NCI-H524 treated with DMSO at 0.1 percent for 48 hours (cell line): ENCODE results near the gene RNASET2.
A peak's percentile ranks its signal among the peaks of the same experiment; 100 is the strongest.

Source experiments
- DNase-seq: peaks from one replicate; lab custom pipeline; 2025; lab: John Stamatoyannopoulos, UW

The RNASET2 gene

DNA sequence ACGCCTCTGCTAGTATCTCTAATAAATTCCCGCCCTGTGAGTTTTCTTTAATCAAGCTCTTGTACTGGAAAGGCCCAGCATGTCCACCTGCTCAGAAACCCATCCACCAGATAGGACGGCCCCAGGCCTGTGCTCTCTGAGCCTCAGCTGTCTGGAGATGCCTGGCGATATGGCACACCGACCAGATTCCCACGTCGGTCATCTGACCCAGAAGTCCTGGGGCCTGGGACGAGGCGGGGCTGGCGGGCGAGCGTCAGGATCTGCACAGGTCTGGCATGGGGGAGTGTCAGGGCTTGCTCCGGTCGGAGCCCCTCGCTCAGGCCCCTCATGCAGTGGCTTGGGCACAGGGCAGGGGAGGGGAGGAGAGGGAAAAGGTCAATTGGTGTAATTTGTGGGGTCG, 10.2 kb downstream of the RNASET2 start:
- no peak for DNase-seq

DNA sequence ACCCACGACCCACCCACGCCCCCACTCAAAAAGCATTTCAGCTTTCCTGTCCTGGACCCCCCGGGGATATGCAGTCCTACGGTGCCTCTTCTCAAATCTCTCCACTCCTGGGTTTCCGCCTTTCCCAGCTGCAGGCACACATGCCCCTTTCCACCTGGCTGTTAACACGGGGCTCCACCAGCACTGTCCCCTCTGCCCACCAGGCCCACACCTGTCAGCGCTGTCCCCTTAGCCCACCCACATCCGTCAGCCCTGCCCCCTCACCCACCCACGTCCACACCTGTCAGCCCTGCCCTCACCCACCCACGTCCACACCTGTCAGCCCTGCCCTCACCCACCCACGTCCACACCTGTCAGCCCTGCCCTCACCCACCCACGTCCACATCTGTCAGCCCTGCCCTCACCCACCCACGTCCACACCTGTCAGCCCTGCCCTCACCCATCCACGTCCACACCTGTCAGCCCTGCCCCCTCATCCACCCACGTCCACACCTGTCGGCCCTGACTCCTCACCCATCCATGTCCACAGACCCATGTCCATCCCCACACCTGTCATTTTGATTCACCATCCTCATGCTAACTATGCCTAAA, 11.6 kb downstream of the RNASET2 start:
- DNase-seq: no peak

DNA sequence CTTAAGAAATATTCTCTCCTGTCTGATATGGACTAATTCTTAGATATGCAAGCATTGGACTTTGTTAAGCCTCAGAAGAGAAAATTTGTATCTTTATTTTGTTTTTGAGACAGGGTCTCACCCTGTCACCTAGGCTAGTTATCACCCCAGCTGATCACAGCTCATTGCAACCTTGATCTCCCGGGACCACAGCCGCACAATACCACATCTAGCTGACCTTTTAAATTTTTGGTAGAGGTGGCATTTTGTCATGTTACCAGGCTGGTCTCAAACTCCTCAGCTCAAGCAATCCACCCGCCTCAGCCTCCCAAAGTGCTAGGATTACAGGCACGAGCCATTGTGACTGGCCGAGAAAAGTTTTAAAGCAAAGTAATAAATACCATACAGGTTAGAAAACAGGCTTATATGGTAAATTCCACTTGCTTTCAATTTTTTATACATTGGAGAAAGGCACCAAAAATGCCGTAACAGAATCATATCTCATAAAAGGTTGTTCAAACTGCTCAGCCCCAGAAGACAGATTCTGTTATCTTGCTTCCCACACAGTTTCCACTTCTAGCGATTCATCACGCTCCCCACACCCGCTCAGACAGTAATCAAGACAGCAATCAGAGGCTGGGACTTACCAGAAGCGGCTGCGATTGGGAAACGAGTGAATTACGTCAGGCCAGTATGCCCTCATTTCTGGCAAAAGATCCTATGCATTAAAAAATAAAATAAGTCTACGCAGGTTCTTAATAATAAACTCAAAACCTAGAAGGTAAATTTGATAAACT, 13.8 kb downstream of the RNASET2 start:
- no peak for DNase-seq

DNA sequence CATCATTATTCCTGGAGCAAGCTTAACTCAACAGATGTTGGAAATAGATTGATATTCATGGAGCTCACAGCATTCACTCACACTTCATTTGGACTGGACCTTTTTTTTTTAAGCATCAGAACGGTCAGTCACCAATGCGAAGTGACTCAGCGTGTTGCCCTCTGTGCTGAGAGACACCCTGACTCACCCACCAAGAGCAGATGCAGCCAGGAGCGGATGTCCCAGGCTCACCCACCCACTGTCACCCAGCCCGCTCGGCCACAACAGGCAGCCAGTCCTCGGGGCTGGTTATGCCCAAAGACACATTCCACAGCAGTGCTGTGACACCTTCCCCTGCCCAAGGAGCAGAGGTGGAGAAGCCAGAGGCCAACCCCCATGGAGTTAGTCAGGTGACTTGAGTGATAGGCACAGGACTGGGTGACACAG, 15.7 kb downstream of the RNASET2 start:
- DNase-seq: no peak

DNA sequence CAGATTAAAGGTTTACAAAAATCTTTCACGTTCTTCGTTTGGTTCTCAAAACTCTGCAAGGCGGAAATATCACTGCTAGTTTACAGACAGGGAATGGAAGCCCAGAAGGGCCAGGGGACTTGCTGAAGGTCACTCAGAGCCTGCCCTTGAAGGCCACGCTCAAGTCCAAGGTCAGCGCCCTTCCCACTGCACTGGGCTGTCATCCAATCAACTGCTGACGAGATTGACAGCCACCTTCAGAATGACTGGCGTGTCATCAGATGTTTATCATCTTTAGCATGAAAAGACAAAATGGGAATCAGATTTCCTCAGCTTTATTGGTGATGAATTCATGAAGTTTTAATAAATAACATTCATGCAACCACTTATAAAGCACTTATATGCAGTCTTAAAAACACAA, 16.5 kb downstream of the RNASET2 start:
- no peak for DNase-seq

DNA sequence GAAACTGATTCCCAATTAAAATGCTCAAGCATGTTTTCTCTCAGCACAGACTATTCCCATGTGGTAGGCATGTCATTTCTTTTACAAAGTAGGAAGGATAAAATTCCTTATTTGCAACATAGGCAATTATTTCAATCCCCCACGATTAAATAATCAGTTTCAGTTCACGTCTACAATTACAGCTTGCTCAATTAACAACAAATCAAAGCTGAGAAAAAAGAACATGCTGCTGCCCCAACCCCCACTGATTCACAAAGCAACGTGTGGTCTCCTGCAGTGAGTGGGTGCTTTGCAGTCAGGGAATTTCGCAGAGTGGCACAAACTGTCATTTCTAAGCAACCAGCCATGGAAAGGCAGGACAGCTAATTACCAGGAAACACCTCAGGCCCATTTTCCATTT, 17.0 kb downstream of the RNASET2 start:
- DNase-seq: no peak

DNA sequence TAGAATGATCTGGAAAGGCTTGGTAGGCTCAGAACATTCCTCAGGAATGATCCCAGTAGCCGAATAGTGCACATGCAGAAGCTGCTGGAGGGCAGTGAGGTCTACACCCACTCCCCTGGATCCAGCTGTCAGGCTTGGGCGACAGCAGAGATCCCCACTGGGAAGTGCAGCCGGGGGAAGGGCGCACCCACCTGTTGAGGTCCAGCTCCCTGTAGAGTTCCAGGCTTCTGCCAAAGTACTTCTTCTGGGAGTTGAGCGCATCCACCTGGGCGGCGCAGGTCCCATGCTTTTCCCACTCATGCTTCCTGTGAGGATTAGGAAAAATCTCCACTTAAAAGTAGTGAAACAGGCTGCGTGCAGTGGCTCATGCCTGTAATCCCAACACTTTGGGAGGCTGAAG, 17.6 kb downstream of the RNASET2 start:
- no peak for DNase-seq

DNA sequence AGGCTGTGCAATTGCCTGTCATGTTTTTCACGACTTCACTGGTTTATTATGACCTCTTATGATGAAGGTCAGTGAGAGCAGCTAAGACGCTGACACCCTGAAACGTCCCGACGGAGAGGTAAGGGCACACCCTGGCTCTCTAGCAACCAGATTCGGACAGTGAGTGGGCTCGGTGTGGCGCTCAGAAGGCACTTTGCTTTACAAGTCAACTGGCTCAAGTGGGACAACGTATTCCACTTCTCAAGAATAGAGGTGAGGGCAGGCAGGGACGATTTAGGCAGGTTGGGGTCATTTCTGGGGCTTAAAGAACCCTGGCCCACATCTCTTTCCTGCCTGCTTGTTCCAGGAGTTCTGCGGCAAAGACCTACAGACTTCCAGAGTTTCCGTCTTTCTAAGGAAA, 18.2 kb downstream of the RNASET2 start:
- no peak for DNase-seq

DNA sequence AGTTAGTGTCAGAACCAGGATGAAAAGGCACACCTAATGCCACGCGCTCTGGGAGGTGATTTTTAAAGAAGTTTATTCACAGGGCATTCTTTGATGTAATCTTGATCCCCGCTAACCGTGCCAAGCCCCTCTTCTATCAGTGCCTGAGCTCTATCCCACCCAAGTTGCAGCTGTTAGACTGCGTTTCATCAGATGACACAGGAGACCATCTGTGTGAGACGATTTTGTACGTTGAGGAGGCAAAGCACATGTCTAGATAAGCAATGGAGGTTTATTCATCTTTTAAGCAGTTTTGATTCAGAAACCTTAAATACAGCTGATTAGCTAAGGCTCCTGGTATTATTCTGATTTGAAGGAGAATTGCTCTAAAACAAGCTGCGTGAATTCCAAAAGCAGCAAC, 18.6 kb downstream of the RNASET2 start:
- no peak for DNase-seq

DNA sequence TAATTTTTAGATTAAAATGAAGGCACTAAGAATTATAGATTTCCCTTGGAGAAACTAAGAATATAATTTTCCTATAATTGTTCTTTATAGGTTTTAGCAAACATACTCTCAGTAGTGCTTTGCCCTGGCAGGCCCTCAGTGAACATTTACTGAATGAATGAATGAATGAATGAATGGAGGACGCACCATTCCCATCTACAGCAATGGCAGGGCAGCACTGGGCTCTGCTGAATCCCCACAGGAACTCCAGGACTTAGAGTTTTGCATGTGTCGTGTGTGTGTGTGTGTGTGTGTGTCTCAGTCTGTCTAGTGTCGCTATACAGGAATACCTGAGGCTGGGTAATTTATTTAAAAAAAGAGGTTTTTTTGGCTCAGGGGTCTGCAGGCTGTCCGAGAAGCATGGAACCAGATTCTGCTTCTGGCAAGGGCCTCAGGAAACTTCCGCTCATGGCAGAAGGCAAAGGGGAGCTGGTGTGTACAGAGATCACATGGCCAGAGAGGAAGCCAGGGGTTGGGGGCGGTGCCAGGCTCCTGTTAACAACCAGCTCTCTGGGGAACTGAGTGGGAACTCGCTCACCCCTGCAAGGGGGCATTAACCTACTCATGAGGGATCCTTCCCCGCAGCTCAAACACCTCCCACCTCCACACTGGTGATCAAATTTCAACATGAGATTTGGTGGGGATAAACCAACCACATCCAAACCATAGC, 20.1 kb downstream of the RNASET2 start:
- DNase-seq: peak; percentile 10

DNA sequence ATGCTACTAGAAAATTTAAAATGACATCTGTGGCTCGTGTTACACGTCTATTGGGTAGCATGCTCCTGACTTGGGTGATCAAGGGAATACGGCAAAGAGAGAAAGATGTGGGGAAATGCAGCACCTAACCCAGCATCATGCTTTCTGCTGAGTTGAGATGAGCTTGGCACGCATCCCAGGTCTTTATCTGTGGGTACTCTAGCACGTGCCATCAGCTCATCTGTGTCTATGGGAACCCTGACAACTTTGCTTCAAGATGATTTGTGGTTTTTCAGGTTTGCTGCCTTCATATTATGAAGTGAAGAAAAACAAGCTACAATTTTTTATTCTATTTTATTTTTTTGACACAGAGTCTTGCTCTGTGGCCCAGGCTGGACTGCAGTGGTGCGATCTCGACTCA, 21.0 kb downstream of the RNASET2 start:
- no peak for DNase-seq

DNA sequence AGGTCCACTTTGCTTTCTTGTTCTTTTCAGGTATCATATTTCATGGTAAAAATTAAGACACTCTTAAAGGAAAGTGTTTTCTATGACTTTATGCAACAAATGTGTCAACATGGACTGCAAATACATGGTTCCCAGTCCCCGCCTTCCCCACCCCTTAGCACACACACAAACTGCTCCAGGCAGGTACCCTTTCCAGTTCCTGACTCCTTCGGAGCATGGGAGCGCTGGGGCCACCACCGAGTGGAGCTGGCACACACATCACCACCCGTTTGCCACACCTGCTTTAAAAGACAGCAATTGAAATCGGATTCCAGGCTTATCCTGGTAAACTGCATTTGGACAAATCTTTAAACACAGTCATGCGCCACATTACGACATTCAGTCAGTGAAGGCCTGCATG, 22.2 kb downstream of the RNASET2 start:
- DNase-seq: no peak

DNA sequence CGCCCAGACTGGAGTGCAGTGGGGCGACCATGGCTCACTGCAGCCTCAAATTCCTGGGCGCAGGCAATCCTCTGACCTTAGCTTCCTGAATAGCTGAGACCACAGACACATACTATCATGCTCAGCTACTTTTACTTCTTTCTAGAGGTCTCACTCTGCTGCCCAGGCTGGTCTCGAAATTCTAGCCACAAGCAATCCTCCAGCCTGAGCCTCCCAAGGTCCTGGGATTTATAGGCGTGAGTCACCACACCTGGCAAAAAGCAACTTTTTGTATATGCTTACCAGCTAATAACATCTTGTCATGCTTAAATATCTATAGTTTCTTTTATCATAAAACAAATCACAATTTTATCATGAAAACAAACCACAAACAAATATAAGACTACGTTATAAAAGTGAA, 23.0 kb downstream of the RNASET2 start:
- no peak for DNase-seq

DNA sequence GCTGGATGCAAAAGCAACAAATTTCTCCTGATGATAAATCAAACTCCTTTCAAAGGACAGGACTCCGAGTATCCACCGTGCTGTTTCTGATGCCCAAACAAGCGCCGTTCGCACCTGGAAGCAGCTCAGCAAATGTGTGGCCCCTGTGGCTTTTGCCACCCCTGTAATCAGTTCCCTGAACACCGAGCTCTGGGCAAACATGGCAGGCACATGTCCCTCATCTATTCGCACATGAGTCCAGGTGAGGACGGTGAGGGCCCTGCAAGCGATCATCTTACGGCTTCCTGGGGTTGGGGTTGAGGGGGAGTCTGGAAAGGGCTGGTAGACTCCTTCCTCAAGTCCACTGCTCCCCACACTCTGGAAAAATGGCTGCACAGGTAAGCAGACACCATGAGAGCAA, 23.7 kb downstream of the RNASET2 start:
- DNase-seq: no peak

DNA sequence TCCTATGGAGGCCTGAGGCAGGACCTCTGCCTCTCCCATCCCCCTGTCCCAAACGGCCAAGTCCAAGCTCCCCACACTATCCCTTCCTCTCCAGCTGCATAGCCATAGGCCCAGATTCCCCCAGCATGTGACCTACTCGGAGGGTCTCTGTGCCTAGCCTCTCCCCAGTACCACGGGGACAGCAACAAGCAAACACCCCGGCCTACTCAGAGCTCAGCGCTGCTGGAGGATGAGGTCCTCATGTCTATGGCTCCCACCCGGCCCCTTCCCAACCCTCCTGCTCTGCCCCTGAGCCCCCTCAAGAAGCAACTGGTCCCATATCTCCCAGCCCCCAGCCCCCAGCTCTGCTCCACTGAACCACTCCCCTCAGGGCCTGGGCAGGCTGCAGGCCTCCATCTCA, 24.2 kb downstream of the RNASET2 start:
- DNase-seq: no peak

DNA sequence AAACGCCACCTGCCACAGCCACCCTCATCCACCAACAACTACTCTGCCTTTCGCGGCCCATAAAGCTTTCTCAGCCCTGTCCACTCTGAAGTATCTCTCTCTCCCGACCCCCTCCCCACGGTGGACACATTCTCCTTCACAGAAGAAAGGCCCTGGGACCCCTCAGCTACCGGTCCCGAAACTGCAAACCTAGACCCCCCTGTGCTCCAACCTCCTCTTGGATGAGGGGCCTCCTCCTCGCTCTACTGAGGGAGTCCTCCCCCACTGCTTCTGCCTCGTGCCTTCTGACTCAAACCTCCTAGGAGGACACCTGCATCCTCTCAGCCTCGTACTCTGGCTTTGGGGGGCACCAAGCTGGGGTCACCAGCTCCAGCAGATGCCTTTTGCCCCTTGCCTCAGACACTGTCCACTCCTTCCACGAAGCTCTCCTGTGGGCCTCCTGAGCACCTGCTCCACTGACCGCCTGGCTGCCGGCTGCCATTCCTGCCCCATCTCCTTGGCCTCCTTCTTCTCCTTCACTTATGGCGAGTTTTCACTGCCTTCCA, 24.9 kb downstream of the RNASET2 start:
- DNase-seq: no peak

DNA sequence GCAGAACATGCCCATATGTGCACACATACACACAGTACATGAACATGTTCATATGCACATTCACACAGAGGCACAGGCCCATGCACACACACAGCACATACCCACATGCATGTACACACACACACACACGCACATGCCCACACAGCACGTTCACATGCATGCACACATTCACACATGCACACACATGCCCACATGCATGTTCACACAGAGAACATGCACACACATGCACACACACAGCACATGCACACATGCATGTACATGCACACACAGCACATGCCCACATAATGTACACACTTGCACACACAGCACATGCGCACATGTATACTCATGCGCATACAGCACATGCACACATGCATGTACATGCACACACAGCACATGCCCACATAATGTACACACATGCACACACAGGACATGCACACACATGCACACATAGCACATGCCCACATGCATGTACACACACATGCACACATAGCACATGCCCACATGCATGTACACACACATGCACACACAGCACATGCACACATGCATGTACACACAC, 25.9 kb downstream of the RNASET2 start:
- no peak for DNase-seq

DNA sequence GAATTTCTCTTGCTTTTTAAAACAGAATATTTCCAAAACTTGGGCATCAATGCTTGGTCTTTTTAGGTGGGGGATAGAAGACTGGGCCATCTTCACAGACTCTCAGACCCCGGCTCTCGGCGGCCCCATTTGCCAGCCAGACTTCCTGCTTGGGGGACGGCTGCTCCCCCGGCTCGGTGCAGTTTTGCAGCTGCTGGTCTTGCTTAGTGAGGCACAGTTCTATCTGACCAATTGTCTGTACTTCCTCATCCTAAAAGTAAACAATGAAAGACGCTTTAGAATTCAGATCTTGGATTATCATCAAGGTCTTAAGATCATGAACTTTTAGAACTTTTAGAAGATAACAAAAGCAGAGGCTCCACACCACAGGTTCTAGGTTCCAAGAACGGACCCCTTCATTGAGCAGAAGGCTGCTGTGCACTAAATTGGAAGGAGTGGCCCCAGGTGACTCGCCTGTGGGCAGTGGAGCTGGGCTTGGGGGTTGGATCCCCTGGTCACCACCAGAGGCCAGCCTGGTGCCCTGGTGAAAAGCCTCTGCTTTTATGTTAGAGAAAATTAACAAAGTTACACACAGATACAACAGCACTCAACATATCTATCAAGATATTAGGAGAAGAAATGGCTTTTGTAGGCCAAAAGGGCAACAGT, 26.7 kb downstream of the RNASET2 start:
- no peak for DNase-seq

DNA sequence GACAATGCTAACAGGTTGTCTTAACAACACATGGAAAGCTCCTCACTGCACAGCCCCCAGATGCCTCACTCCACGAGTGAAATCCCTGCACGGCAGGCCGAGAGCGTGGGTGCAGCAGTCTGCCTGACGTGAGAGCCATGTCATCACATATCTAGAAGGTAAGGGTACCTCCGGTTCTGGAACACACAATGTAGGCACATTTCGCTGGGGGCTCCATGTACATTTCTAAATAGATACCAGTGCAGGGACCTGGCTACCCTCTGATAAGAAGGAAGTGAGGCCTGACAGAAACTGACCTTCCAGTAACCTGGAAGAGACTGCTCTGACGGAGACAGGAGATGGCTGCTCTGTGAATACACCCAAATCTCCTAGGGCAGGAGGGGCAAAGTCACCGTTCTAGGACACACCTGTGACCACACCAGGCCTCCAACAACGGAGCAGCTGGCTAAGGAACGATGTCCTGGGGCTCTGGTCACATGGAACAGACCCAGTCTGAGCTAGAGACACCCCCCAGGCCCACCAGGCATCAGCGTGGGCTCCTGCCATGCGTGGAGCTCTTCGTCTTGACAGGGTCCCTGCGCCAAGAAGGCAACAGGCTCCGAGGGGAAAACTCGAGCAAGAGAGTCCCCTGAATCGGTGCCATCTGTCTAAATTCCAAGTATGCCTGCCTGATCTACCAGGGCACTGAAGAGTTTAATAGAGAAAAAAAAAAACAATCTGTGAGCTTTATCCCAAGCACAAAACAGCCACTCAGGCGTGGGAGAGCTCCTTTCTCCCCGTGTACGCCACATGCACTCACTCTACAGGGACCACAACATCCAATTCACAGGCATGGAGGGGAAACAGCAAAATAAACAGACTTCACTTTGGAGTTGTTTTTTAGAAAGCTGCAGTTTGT, 27.5 kb downstream of the RNASET2 start:
- no peak for DNase-seq

DNA sequence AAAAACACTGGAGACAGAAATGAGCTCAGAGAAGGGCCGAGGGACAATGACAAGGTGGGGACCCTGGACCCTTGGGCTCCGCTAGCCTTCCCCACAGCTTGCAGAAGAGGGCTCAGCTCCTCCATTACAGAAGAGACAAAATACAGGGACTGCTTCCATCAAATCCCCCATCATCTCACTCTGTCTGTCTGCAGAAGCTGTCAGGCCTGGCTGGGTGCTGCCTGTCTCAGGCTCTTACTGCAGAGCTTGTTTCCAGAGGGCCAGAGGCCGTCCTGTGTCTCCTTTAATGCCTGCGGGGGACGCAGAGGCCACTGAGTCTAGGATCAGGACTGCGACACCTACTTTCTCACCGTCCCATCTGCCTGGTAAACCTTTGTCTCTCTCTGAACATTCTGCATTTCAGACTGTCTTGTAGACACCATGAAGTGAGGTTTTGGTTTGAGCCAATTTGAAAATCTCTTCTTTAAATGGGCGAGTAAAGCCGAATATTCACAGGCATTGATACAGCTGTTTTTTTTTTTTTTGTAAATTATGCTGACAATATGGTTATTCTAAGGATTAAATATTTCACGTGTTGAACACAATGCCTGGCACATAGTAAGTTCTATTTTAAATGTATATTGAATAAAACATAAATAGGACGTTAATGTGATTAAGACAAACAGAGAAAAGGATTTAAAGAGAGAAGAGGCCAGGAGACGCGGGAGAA, 28.3 kb downstream of the RNASET2 start:
- no peak for DNase-seq
